Cardiac fibroblast (primary cell): Measurements from ENCODE around the gene CLGN.
"Not testable (repeated sequence)": the region's sequence is repeated elsewhere in the genome, so short reads cannot be mapped to it uniquely, and the experiment has no call there.

Source experiments
- DNase-seq, 2 donors: peaks; one replicate each; pipeline versions ENCODE4 v3.0.0 to v3.0.0-alpha.2; 2010; ENCODE audit warnings: low read depth in 2 of 2
- H3K4me3 ChIP-seq, 2 donors: replicated peaks in 1 of 2; 1 replicate in 1 of 2; 2 replicates in 1 of 2; pipeline ENCODE4 v1.5.1; 2011; ENCODE audit warnings: low read depth in 2 of 2, low read length in 2 of 2, mild to moderate bottlenecking in 2 of 2, moderate library complexity in 1 of 2
- TF ChIP-seq, protein P1 (sequence below): IDR thresholded peaks from one replicate; pipeline ENCODE4 v1.5.1; 2011; ENCODE audit warnings: low read depth, mild to moderate bottlenecking, low read length, inconsistent platforms

The CLGN gene

DNA sequence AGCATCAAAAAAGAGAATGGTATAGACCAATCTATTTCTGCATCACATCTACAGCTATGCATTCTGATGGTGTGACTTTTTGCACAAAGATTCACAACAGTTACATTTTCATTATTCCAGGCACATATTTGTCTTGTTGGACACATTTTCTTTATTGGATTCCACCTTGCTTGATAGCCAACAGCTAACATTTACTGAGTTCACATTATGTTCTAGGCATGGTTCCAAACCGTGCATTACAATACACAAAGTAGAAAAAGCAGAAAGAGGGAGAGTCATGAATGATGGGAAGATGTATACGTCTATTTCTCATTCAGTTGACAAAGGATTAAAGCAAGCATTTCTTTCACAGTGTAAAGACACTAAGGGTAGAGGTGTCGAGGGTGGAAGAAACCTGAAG lies 22.9 kb upstream of the CLGN start:
- no peak for DNase-seq
- TF ChIP-seq, protein P1, sequence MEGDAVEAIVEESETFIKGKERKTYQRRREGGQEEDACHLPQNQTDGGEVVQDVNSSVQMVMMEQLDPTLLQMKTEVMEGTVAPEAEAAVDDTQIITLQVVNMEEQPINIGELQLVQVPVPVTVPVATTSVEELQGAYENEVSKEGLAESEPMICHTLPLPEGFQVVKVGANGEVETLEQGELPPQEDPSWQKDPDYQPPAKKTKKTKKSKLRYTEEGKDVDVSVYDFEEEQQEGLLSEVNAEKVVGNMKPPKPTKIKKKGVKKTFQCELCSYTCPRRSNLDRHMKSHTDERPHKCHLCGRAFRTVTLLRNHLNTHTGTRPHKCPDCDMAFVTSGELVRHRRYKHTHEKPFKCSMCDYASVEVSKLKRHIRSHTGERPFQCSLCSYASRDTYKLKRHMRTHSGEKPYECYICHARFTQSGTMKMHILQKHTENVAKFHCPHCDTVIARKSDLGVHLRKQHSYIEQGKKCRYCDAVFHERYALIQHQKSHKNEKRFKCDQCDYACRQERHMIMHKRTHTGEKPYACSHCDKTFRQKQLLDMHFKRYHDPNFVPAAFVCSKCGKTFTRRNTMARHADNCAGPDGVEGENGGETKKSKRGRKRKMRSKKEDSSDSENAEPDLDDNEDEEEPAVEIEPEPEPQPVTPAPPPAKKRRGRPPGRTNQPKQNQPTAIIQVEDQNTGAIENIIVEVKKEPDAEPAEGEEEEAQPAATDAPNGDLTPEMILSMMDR, result no peak
- H3K4me3 ChIP-seq, result no peak overlapping the region

DNA sequence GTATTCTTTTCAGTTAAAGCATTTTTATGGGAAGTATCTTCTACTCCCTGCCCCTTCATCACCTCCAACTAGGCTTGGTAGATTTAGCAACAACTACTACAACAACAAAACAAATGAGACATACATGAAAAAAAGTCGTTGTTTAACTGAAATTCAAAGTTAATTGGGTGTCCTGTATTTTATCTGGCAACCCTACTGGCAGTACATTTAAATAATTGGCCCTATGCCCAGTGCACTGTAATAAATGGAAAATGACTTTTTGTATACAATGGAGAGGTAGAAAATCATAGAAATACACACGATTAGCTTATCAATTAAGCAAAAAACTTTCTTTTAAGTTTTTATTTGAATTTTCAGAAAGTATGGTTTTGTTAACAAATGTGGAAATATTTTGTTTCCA lies 21.4 kb upstream of the CLGN start:
- TF ChIP-seq, protein P1, result no peak
- peak; percentile 4 to 13 for DNase-seq
- no peak overlapping the region for H3K4me3 ChIP-seq

DNA sequence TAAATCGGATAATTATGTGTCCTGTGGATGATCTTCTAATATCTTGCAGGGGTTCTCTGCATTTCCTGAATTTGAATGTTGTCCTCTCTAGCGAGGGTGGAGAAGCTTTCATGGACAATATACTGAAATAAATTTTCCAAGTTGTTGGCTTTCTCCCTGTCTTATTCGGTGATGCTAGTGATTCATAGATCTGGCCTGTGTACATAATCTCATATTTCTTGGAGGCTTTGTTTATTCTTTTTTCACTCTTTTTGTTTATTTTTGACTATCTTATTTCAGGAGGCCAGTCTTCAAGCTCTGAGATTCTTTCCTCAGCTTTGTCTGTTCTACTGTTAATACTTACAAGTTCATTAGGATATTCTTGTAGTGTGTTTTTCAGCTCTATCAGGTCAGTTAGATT lies 20.7 kb upstream of the CLGN start:
- no peak overlapping the region for H3K4me3 ChIP-seq
- TF ChIP-seq, protein P1, result no peak
- no peak for DNase-seq

DNA sequence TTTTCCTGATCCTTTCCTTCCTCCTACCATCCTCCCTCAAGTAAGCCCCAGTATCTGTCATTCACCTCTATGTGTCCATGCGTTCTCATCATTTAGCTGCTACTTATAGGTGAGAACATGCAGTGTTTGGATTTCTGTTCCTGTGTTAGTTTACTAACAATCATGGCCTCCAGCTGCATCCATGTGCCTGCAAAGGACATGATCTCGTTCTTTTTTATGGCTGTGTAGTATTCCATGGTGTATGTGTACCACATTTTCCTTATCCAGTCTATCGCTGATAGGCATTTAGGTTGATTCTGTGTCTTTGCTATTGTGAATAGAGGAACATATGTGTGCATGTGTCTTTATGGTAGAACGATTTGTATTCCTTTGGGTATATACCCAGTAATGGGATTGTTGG lies 16.9 kb upstream of the CLGN start:
- H3K4me3 ChIP-seq, DNase-seq: not testable (repeated sequence)

DNA sequence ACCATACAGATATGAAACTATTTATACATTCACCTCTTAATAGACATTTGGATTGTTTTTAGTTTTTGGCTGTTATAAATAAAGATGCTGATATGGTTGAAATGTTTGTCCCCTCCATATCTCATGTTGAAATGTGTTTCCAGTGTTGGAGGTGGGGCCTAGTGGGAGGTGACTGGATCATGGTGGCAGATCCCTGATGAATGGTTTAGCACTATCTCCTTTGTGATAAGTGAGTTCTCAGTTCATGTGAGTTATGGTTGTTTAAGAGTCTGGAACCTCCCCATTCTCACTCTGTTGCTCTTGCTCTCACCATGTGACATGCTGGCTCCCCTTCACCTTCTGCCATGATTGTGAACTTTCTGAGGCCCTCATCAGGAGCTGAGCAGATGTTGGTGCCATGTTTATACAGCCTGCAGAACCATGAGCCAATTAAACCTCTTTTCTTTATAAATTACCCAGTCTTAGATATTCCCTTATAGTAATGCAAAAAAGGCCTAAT lies 12.2 kb upstream of the CLGN start:
- no peak for DNase-seq
- H3K4me3 ChIP-seq, result no peak overlapping the region
- TF ChIP-seq, protein P1, result no peak

DNA sequence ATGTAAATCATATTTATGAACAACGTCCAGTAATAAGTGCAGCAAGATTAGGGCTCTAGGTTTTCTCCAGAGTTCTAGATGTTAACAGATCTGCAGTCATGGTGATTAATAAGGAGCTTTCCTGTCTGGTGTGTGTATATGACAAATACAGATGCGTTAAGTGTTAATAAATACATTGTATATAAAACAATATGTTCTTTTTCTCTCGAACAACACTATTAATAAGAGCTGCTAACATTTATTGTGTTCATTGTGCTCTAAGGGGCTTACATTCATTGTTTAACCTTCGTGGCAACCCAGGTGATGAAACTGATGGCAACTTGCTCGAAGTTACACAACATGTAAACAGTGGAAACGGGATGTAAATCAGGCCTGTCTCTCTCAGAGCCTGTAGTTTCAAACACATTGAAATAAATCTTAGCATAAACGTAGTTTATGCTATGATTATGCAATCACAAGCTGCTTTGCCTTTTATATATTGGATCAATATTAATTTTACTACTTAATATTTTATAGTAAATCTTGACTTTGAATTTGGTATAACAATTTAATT lies 547 bp upstream of the CLGN start:
- peak overlapping the region; percentile 60 to 65 for H3K4me3 ChIP-seq
- TF ChIP-seq, protein P1, result no peak
- DNase-seq, result peak in 1 of 2 donors; percentile 0

DNA sequence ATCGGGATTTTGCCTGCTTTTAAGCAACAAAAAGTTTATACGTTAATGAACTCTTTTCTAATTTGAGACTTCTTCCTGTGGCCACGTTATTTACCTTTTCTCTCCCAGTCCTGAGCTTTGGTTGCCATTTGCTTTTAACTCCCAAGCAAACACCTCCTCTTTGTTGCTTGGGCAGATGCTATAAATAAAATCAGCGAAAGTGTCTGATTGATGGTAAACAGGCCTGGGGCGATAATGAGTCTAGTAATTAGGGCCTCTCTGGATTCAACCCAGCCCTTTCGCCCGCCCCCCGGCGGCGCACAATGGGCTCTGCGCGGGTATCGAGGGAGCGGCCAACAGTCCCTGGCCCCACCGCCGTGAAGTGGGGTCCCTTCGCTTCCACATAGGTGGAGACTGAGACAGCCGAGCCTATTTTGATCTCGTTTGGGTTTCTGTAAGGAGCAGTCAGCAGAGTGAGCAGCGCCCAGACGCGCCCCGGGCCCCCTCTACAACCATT lies 790 bp downstream of the CLGN start:
- peak overlapping the region in 1 of 2 donors; percentile 65 for H3K4me3 ChIP-seq
- TF ChIP-seq, protein P1, result no peak
- DNase-seq, result no peak
